ENCODE data around the gene ARHGAP42. TPM values are rescaled to one million over a fixed set of nuclear protein-coding genes. Genes with fewer than 3 reads are reported as not detected.
"Not testable (repeated sequence)": the region's sequence is repeated elsewhere in the genome, so short reads cannot be mapped to it uniquely, and the experiment has no call there.

Gene ARHGAP42
- total and polyA plus RNA-seq, 2 of the 13 experiments (the other 11 are each of a cell fraction or from before 2014, with no cell fraction given), result 2.5 to 4.3 TPM

- TF ChIP-seq MLXIP (CRISPR knock-in tag; IDR thresholded peaks at IDR 0.05; ENCODE audit: borderline replicate concordance), result no peak
Measured at GRCh38 chr11:100663996-100664395, 23.1 kb upstream of the ARHGAP42 start (continued).

- H3K36me3 ChIP-seq (replicated peaks in 1 of 2; ENCODE audit: control insufficient read depth in 1 of 2, insufficient read depth in 2 of 2, low read length in 2 of 2); H3K79me2 ChIP-seq (ENCODE audit: insufficient read depth, low read length); H3K27me3 ChIP-seq (ENCODE audit: control insufficient read depth in 1 of 2, insufficient read depth in 2 of 2, low read length in 2 of 2); DNase-seq (ENCODE audit: low spot score); H3K4me2 ChIP-seq (ENCODE audit: low read depth, low read length); H3K9me3 ChIP-seq (ENCODE audit: low read length); H2AFZ ChIP-seq (ENCODE audit: low read length); ATAC-seq; FAIRE-seq; H3K4me3 ChIP-seq (replicated peaks in 1 of 3; ENCODE audit: insufficient read depth in 1 of 3, low read depth in 2 of 3, low read length in 3 of 3); POLR2A ChIA-PET; H3K27ac ChIP-seq (ENCODE audit: extremely low read length, insufficient read depth, low read length); intact Hi-C loops (cut with micrococcal nuclease; ENCODE audit: unreplicated experiment); BruUV-seq (replicated peaks); in situ Hi-C loops (cut with HindIII; ENCODE audit: extremely low pct_ligation_motif_present, low pct_unique_long_range_greater_than_20kb); H3K9ac ChIP-seq (ENCODE audit: insufficient read depth, low read depth, low read length); CTCF ChIA-PET (ENCODE audit: low intra/inter-chr PET ratio, low total read pairs); H4K20me1 ChIP-seq (ENCODE audit: insufficient read depth, low read length); H3K4me1 ChIP-seq (ENCODE audit: insufficient read depth, low read length): not testable (repeated sequence)
- WGBS (ENCODE audit: low lambda C conversion rate), result 62% methylated on average over 3 of the region's 3 CpGs
Measured at GRCh38 chr11:100666816-100667215, 20.3 kb upstream of the ARHGAP42 start.

- Histone ChIP-seq H3K27ac (ENCODE audit: extremely low read length, insufficient read depth, low read length) (no peak overlapping the region), H3K27me3 (ENCODE audit: control insufficient read depth in 1 of 2, insufficient read depth in 2 of 2, low read length in 2 of 2) (no peaks in the 10 kb centered on the region; a peak in 1 of 5 replicates), H3K79me2 (ENCODE audit: insufficient read depth, low read length) (no peaks in the 10 kb centered on the region), H3K9me3 (ENCODE audit: low read length) (no peaks in the 10 kb centered on the region), H3K4me3 (replicated peaks in 1 of 3; ENCODE audit: insufficient read depth in 1 of 3, low read depth in 2 of 3, low read length in 3 of 3) (no peak overlapping the region), H4K20me1 (ENCODE audit: insufficient read depth, low read length) (no peaks in the 10 kb centered on the region), H3K9ac (ENCODE audit: insufficient read depth, low read depth, low read length) (no peak overlapping the region), H3K4me2 (ENCODE audit: low read depth, low read length) (no peak overlapping the region), H2AFZ (ENCODE audit: low read length) (no peak overlapping the region), H3K4me1 (ENCODE audit: insufficient read depth, low read length) (no peaks in the 10 kb centered on the region), H3K36me3 (replicated peaks in 1 of 2; ENCODE audit: control insufficient read depth in 1 of 2, insufficient read depth in 2 of 2, low read length in 2 of 2) (no peaks in the 10 kb centered on the region)
- ChIA-PET POLR2A (no interaction called here), CTCF (ENCODE audit: low intra/inter-chr PET ratio, low total read pairs) (no interaction called here)
- in situ Hi-C loops (cut with HindIII; ENCODE audit: extremely low pct_ligation_motif_present, low pct_unique_long_range_greater_than_20kb), result no loop called here
- intact Hi-C loops (cut with micrococcal nuclease; ENCODE audit: unreplicated experiment), result no loop called here
- FAIRE-seq, result no peak
- DNase-seq (ENCODE audit: low spot score), result no peak
- no peak for TF ChIP-seq TFDP2 (CRISPR knock-in tag; IDR thresholded peaks at IDR 0.05)
- BruUV-seq (replicated peaks), result no TSS peak
- 1% methylated on average over 6 of the region's 6 CpGs for WGBS (ENCODE audit: low lambda C conversion rate)
- ATAC-seq, result no peak
Measured at GRCh38 chr11:100667449-100667848, 19.6 kb upstream of the ARHGAP42 start.

All from HepG2 (cell line).